Neural progenitor cell (in vitro differentiated cells): ENCODE results near the gene PTPRN2. TPM values are rescaled to one million over a fixed set of nuclear protein-coding genes. Genes with fewer than 3 reads are reported as not detected.

Experiments
- DNase-seq: peaks from one replicate; pipeline ENCODE4 v3.0.0-alpha.2; 2016; ENCODE audit warnings: low spot score
- H2AFZ ChIP-seq: fragments of 200-600 bp; sonication (generic); replicated peaks from 2 replicates; pipeline ENCODE4 v1.6.1; 2016; ENCODE audit warnings: antibody characterized with exemption
- H3F3A ChIP-seq: fragments of 200-600 bp; sonication (generic); 2 replicates; pipeline ENCODE4 v1.6.1; 2016; ENCODE audit warnings: antibody characterized with exemption, low read depth
- H3K27ac ChIP-seq: fragments of 200-600 bp; sonication (generic); 2 replicates; pipeline ENCODE4 v1.5.1; 2016; ENCODE audit warnings: mild to moderate bottlenecking
- H3K27me3 ChIP-seq: fragments of 200-600 bp; sonication (generic); 2 replicates; pipeline ENCODE4 v1.6.1; 2016; ENCODE audit warnings: mild to moderate bottlenecking, moderate library complexity
- H3K36me3 ChIP-seq: fragments of 200-600 bp; sonication (generic); 2 replicates; pipeline ENCODE4 v1.5.1; 2016
- H3K4me1 ChIP-seq: fragments of 200-600 bp; sonication (generic); 2 replicates; pipeline ENCODE4 v1.6.1; 2016; ENCODE audit warnings: mixed run types
- H3K4me2 ChIP-seq: fragments of 200-600 bp; sonication (generic); 2 replicates; pipeline ENCODE4 v1.6.1; 2016
- H3K4me3 ChIP-seq: fragments of 200-600 bp; sonication (generic); 2 replicates; pipeline ENCODE4 v1.5.1; 2016
- H3K79me2 ChIP-seq: fragments of 200-600 bp; sonication (generic); 2 replicates; pipeline ENCODE4 v1.6.1; 2016; ENCODE audit warnings: low read depth
- H3K9ac ChIP-seq: fragments of 200-600 bp; sonication (generic); 2 replicates; pipeline ENCODE4 v1.6.1; 2016
- H3K9me3 ChIP-seq: fragments of 200-600 bp; sonication (generic); 2 replicates; pipeline ENCODE4 v1.5.1; 2016; ENCODE audit warnings: low read depth
- H4K20me1 ChIP-seq: fragments of 200-600 bp; sonication (generic); 2 replicates; pipeline ENCODE4 v1.6.1; 2016; ENCODE audit warnings: low read depth
- H3K27ac Mint-ChIP-seq: 3 replicates; pipeline ENCODE4 v1.8.0; 2021; ENCODE audit warnings: mixed read lengths
- H3K27me3 Mint-ChIP-seq: 2 replicates; pipeline ENCODE4 v1.8.0; 2022; ENCODE audit warnings: low read depth, mild to moderate bottlenecking, inconsistent platforms, moderate library complexity, mixed read lengths; ENCODE audit not compliant: insufficient read depth
- H3K36me3 Mint-ChIP-seq: 3 replicates; pipeline ENCODE4 v1.8.0; 2021; ENCODE audit warnings: mixed read lengths
- H3K4me1 Mint-ChIP-seq: 3 replicates; pipeline ENCODE4 v1.8.0; 2021; ENCODE audit warnings: mixed read lengths
- H3K4me3 Mint-ChIP-seq: 3 replicates; pipeline ENCODE4 v1.8.0; 2021; ENCODE audit warnings: mild to moderate bottlenecking, moderate library complexity, mixed read lengths
- H3K9me3 Mint-ChIP-seq: 3 replicates; pipeline ENCODE4 v1.8.0; 2020; ENCODE audit warnings: mixed read lengths
- CTCF ChIP-seq: fragments of 200-600 bp; sonication (generic); IDR thresholded peaks from 2 replicates; pipeline ENCODE4 v1.5.1; 2017; ENCODE audit warnings: antibody characterized with exemption, mild to moderate bottlenecking
- EZH2 ChIP-seq: fragments of 200-600 bp; sonication (generic); IDR thresholded peaks from 2 replicates; pipeline ENCODE4 v1.6.1; 2017; ENCODE audit warnings: antibody characterized with exemption, mild to moderate bottlenecking, moderate library complexity
- EZH2phosphoT487 ChIP-seq: fragments of 200-600 bp; sonication (generic); IDR thresholded peaks from 2 replicates; pipeline ENCODE4 v1.6.1; 2017; ENCODE audit warnings: antibody characterized with exemption
- total RNA-seq: library from RNA; depleted of rRNA; stranded (reverse); fragments of >200 nt; gene quantifications from 2 replicates; pipeline ENCODE4 v1.2.3, GENCODE V29; 2015; ENCODE audit warnings: low replicate concordance

Gene PTPRN2
- total RNA-seq, 1 donor from 2014 or later = 3.0 TPM

DNA sequence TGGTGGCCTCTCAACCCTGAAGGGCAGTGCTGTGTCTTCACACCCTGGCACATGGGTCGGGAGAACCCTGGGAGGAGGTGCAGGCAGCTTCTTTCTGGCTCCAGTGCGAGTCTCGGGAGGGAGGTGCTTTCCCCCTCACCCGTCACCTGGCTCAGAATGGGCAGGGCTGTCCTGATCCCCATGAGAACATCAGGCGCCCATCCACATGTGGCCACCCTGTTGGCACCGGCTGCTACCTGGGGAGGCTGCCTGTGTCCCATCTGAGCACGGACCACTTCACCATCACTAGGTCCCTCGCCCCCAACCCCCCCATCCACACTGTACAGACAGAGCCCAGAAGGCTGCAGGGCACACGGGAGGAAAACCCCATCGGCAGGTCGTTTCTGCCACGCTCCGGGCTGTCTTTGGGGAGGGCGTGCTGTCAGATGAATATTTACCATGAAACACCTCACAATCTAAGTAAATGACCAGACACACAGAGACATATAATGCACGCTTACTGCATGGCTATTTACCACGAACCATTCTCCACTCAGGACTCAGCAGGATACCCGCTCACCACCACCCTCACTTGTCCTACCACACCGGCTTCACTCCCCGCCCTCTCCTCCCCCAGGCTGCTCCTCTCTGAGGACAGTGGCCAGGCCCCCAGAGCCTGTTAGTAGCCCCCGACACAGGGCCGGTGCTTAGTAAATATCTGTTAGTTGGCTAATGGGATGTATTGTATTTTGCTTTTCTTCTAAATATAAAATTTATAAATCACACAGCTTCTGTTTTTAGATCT lies 968.6 kb downstream of the PTPRN2 start:
- no peak overlapping the region for H3K4me3 ChIP-seq
- no peak for TF ChIP-seq EZH2phosphoT487
- TF ChIP-seq CTCF = no peak
- no peak for TF ChIP-seq EZH2
- no peak overlapping the region for H3K27ac ChIP-seq
- no peak overlapping the region for H2AFZ ChIP-seq
- H3K9me3 ChIP-seq = no peaks in the 10 kb centered on the region
- H3K4me1 Mint-ChIP-seq = peaks cover 11% of the 10 kb centered on the region
- H3K27me3 ChIP-seq = peaks cover 4% of the 10 kb centered on the region
- H3K9me3 Mint-ChIP-seq = no peaks in the 10 kb centered on the region
- peaks cover 58% of the 10 kb centered on the region for H3K36me3 Mint-ChIP-seq
- peaks cover 2% of the 10 kb centered on the region for H3K27me3 Mint-ChIP-seq
- no peak for DNase-seq
- no peaks in the 10 kb centered on the region for H3F3A ChIP-seq
- H3K4me2 ChIP-seq = no peak overlapping the region
- H3K79me2 ChIP-seq = no peaks in the 10 kb centered on the region
- no peaks in the 10 kb centered on the region for H3K4me1 ChIP-seq
- no peak overlapping the region for H3K9ac ChIP-seq
- no peak overlapping the region for H3K4me3 Mint-ChIP-seq
- H3K36me3 ChIP-seq = no peaks in the 10 kb centered on the region
- no peaks in the 10 kb centered on the region for H4K20me1 ChIP-seq
- no peak overlapping the region for H3K27ac Mint-ChIP-seq

DNA sequence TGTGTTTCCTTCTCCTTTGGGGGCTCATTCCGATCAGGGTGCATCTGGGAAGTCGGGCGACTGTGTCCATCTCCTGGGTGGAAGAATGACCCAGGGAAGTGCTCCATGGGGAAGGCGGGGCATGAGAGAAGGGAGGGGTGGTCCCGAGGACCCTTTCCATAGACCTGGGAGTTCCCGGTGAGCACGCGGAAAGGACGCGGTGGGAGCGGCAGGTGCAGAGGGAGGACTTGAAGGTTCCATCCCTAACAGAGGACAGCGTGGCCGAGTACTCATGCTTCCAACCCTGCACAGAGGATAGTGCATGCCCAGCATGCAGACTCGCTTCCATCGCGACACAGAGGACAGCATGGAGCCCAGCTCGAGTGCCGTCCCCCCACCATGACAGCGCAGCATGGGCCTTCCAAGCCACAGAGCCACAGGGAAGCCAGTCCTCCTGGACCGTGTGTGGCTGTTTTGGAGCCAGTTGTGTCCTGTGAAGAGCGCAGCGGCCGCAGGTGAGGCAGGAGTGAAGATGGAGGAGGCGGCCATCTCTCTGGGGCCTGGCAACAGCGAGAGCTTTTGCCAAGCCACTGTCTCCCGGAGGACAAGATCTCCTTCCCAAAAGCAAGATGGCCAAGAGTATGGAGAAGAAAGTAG lies 969.4 kb downstream of the PTPRN2 start:
- peaks cover 5% of the 10 kb centered on the region for H3K27me3 Mint-ChIP-seq

DNA sequence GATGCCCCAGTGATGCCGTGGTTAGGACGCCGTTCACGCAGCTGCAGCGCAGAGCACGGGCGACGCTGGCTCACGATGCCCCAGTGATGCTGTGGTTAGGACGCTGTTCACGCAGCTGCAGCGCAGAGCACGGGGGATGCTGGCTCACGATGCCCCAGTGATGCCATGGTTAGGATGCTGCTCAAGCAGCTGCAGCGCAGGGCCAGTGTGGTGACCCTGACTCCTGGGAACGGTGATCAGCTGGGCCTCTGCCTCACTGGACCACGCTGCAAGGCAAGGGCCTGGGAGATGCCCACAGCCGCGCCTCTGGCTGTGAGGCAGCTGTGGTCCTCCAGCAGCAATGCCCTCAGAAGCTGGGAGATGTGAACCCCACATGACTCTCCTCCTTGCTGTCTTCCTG lies 970.2 kb downstream of the PTPRN2 start:
- Histone ChIP-seq H3K9ac (no peak overlapping the region), H3F3A (no peaks in the 10 kb centered on the region), H2AFZ (no peak overlapping the region), H3K27me3 (peaks cover 20% of the 10 kb centered on the region), H3K36me3 (no peaks in the 10 kb centered on the region), H3K4me3 (no peak overlapping the region), H3K9me3 (no peaks in the 10 kb centered on the region), H3K27ac (no peak overlapping the region), H3K4me1 (no peaks in the 10 kb centered on the region), H3K79me2 (no peaks in the 10 kb centered on the region), H4K20me1 (no peaks in the 10 kb centered on the region), H3K4me2 (no peak overlapping the region)
- Mint-ChIP-seq H3K4me1 (peaks cover 11% of the 10 kb centered on the region), H3K4me3 (no peak overlapping the region), H3K36me3 (peaks cover 52% of the 10 kb centered on the region), H3K9me3 (no peaks in the 10 kb centered on the region), H3K27me3 (peaks cover 5% of the 10 kb centered on the region), H3K27ac (no peak overlapping the region)
- TF ChIP-seq EZH2 (no peak), CTCF (no peak), EZH2phosphoT487 (no peak)
- DNase-seq = no peak

More for the DNA sequence above, 969.4 kb downstream of the PTPRN2 start:
- Histone ChIP-seq H4K20me1 (no peaks in the 10 kb centered on the region), H3K79me2 (no peaks in the 10 kb centered on the region), H3K4me3 (no peak overlapping the region), H2AFZ (no peak overlapping the region), H3K9me3 (no peaks in the 10 kb centered on the region), H3K4me2 (no peak overlapping the region), H3K4me1 (no peaks in the 10 kb centered on the region), H3F3A (no peaks in the 10 kb centered on the region), H3K27me3 (peaks cover 12% of the 10 kb centered on the region), H3K36me3 (no peaks in the 10 kb centered on the region), H3K9ac (no peak overlapping the region), H3K27ac (no peak overlapping the region)
- DNase-seq = no peak
- Mint-ChIP-seq H3K4me1 (peaks cover 11% of the 10 kb centered on the region), H3K4me3 (no peak overlapping the region), H3K36me3 (peaks cover 50% of the 10 kb centered on the region), H3K27ac (no peak overlapping the region), H3K9me3 (no peaks in the 10 kb centered on the region)
- no peak for TF ChIP-seq EZH2
- TF ChIP-seq EZH2phosphoT487 = no peak
- TF ChIP-seq CTCF = no peak
